Activated T-cell treated with anti-CD3 and anti-CD28 coated beads for 24 hours (primary cell): Measurements from ENCODE around the gene UGT1A6.

ENCODE experiments used
- DNase-seq: peaks from one replicate; pipeline ENCODE4 v3.0.0-alpha.2; 2020; ENCODE audit warnings: low read depth

Gene UGT1A6

GRCh38 chr2:233802132-233802815, 109.6 kb downstream of the UGT1A6 start:
- no peak for DNase-seq

GRCh38 chr2:233803292-233803911, 110.7 kb downstream of the UGT1A6 start:
- no peak for DNase-seq

GRCh38 chr2:233803994-233804393, 111.3 kb downstream of the UGT1A6 start:
- DNase-seq = no peak

- no peak for DNase-seq
Observed at GRCh38 chr2:233807215-233807865, 114.7 kb downstream of the UGT1A6 start.

GRCh38 chr2:233807966-233808935, 115.6 kb downstream of the UGT1A6 start:
- DNase-seq = no peak

- no peak for DNase-seq
Observed at GRCh38 chr2:233810385-233810784, 117.7 kb downstream of the UGT1A6 start.

- no peak for DNase-seq
Observed at GRCh38 chr2:233811087-233811486, 118.4 kb downstream of the UGT1A6 start.

GRCh38 chr2:233811732-233812131, 119.0 kb downstream of the UGT1A6 start:
- no peak for DNase-seq

- DNase-seq = no peak
Observed at GRCh38 chr2:233813236-233814055, 120.8 kb downstream of the UGT1A6 start.

- no peak for DNase-seq
Observed at GRCh38 chr2:233814056-233814835, 121.6 kb downstream of the UGT1A6 start.

GRCh38 chr2:233815861-233816260, 123.2 kb downstream of the UGT1A6 start:
- no peak for DNase-seq

- DNase-seq = no peak
Observed at GRCh38 chr2:233816334-233816733, 123.6 kb downstream of the UGT1A6 start.

- DNase-seq = no peak
Observed at GRCh38 chr2:233816771-233817170, 124.1 kb downstream of the UGT1A6 start.

GRCh38 chr2:233817361-233817911, 124.7 kb downstream of the UGT1A6 start:
- no peak for DNase-seq

GRCh38 chr2:233817995-233818638, 125.4 kb downstream of the UGT1A6 start:
- no peak for DNase-seq

- DNase-seq = no peak
Observed at GRCh38 chr2:233818639-233819621, 126.2 kb downstream of the UGT1A6 start.

GRCh38 chr2:233819884-233820773, 127.4 kb downstream of the UGT1A6 start:
- DNase-seq = no peak

GRCh38 chr2:233820774-233821105, 128.1 kb downstream of the UGT1A6 start:
- no peak for DNase-seq
